Caco-2 (cell line): ENCODE measurements around the gene BMP7. TPM values are rescaled to one million over a fixed set of nuclear protein-coding genes. Genes with fewer than 3 reads are reported as not detected.

Source experiments
- BruUV-seq: library from RNA; stranded (reverse); fragments of 400-500 nt; replicated peaks from 2 replicates; lab custom pipeline; 2021; lab: Mats Ljungman, UMichigan
- CTCF ChIA-PET: fragments of 300-600 bp; sonication (Branson Sonifier 250); formaldehyde crosslinking; loops from one replicate; lab custom pipeline; 2022; ENCODE audit warnings: antibody characterized with exemption; lab: Charles Lee
- POLR2A ChIA-PET: fragments of 300-600 bp; sonication (Branson Sonifier 250); formaldehyde crosslinking; loops from one replicate; lab custom pipeline; 2022; ENCODE audit warnings: antibody characterized with exemption; lab: Charles Lee
- DNase-seq, 2 experiments: peaks; one replicate each; pipeline versions ENCODE4 v3.0.0 to v3.0.0-alpha.2; 2020 to 2022
- H3K27me3 ChIP-seq: replicated peaks from 2 replicates; pipeline ENCODE4 v1.6.0; 2011; ENCODE audit warnings: low read length; ENCODE audit not compliant: control insufficient read depth, insufficient read depth
- H3K36me3 ChIP-seq: 2 replicates; pipeline ENCODE4 v1.5.1; 2011; ENCODE audit warnings: low read length; ENCODE audit not compliant: control insufficient read depth, insufficient read depth
- H3K4me1 ChIP-seq: fragments of 250-450 bp; sonication (Bioruptor Pico); 2 replicates; pipeline ENCODE4 v1.5.1; 2020; ENCODE audit warnings: mild to moderate bottlenecking
- H3K4me3 ChIP-seq: 2 replicates; pipeline ENCODE4 v1.5.1; 2011; ENCODE audit warnings: low read depth, mild to moderate bottlenecking, control low read depth, low read length
- H3K9me3 ChIP-seq: fragments of 250-450 bp; sonication (Bioruptor Pico); 2 replicates; pipeline ENCODE4 v1.5.1; 2020; ENCODE audit warnings: mild to moderate bottlenecking, moderate library complexity
- H3K27ac Mint-ChIP-seq: one replicate; pipeline ENCODE4 v1.8.0; 2022; ENCODE audit warnings: mixed read lengths; ENCODE audit not compliant: unreplicated experiment
- H3K27me3 Mint-ChIP-seq: one replicate; pipeline ENCODE4 v1.8.0; 2022; ENCODE audit warnings: mixed read lengths; ENCODE audit not compliant: insufficient read depth, unreplicated experiment
- H3K36me3 Mint-ChIP-seq: one replicate; pipeline ENCODE4 v1.8.0; 2022; ENCODE audit warnings: mild to moderate bottlenecking, mixed read lengths; ENCODE audit not compliant: insufficient read depth, unreplicated experiment
- H3K4me1 Mint-ChIP-seq: one replicate; pipeline ENCODE4 v1.8.0; 2022; ENCODE audit warnings: low read depth, mixed read lengths; ENCODE audit not compliant: unreplicated experiment
- H3K4me3 Mint-ChIP-seq: one replicate; pipeline ENCODE4 v1.8.0; 2022; ENCODE audit warnings: mild to moderate bottlenecking, moderate library complexity, mixed read lengths; ENCODE audit not compliant: unreplicated experiment
- H3K9me3 Mint-ChIP-seq: one replicate; pipeline ENCODE4 v1.8.0; 2022; ENCODE audit warnings: mixed read lengths; ENCODE audit not compliant: unreplicated experiment
- intact Hi-C: fragments of 100-400 bp; cut with micrococcal nuclease; formaldehyde crosslinking; loops from one replicate; pipeline ENCODE4 v1.10.0; 2022; ENCODE audit not compliant: unreplicated experiment
- total RNA-seq: library from RNA; stranded (reverse); gene quantifications from 2 replicates; pipeline ENCODE4 v1.2.3, GENCODE V29; 2022
- TF ChIP-seq, protein P1 (sequence below), 2 experiments: fragments of 200-600 bp in 1 of 2; IDR thresholded peaks; 1 replicate in 1 of 2; 2 replicates in 1 of 2; pipeline versions ENCODE4 v1.5.1 to v1.8.0; 2011 to 2022; ENCODE audit warnings: antibody characterized with exemption in 1 of 2, control low read depth in 1 of 2, inconsistent platforms in 1 of 2, low read depth in 1 of 2, low read length in 1 of 2, mild to moderate bottlenecking in 1 of 2, moderate library complexity in 1 of 2; ENCODE audit not compliant: insufficient read depth in 1 of 2, severe bottlenecking in 1 of 2, unreplicated experiment in 1 of 2

The BMP7 gene
- total RNA-seq, 1 experiment from 2014 or later = 317 TPM

DNA sequence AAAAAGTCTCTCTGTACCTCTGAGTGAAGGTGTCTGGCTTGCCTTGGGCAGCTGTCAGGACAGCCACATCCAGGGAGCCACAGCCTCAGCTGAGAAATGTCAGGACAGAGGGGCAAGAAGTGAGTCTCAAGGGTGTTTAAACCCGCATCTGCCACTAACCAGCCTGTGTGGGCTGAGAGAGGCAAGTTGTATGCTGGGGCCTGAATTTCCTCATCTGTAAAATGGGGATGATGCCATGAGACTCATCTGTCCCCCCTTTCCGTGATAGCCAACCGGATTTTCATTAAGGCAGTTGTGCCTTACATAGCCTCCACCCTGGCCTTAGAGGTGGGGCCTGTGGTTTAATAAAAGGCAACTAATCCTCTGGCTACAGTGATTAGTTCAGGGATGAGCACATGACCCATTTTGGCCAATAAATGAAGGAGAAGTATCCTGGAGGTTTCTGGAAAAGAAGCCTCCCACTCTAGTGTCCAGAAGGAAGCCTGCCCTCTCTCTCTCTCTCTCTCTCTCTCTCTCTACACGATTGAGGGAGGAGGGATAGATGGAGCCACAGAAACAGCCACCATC, 79.3 kb downstream of the BMP7 start:
- DNase-seq = no peak
- Histone ChIP-seq H3K4me1 (no peaks in the 10 kb centered on the region), H3K36me3 (peaks cover 2% of the 10 kb centered on the region; the same call in 1 of the 2 replicates), H3K4me3 (no peak overlapping the region), H3K27me3 (no peaks in the 10 kb centered on the region), H3K9me3 (no peaks in the 10 kb centered on the region)
- no peak overlapping the region for H3K27ac Mint-ChIP-seq
- peaks cover 13% of the 10 kb centered on the region for H3K4me1 Mint-ChIP-seq
- ChIA-PET POLR2A (no interaction called here), CTCF (interaction anchor here (0.7 kb wide), 1 partner anchor 157 kb away, joined by 3 read pairs; no protein-coding TSS in a partner anchor)
- peaks cover 83% of the 10 kb centered on the region for H3K36me3 Mint-ChIP-seq
- TF ChIP-seq, protein P1, sequence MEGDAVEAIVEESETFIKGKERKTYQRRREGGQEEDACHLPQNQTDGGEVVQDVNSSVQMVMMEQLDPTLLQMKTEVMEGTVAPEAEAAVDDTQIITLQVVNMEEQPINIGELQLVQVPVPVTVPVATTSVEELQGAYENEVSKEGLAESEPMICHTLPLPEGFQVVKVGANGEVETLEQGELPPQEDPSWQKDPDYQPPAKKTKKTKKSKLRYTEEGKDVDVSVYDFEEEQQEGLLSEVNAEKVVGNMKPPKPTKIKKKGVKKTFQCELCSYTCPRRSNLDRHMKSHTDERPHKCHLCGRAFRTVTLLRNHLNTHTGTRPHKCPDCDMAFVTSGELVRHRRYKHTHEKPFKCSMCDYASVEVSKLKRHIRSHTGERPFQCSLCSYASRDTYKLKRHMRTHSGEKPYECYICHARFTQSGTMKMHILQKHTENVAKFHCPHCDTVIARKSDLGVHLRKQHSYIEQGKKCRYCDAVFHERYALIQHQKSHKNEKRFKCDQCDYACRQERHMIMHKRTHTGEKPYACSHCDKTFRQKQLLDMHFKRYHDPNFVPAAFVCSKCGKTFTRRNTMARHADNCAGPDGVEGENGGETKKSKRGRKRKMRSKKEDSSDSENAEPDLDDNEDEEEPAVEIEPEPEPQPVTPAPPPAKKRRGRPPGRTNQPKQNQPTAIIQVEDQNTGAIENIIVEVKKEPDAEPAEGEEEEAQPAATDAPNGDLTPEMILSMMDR (IDR thresholded peaks at IDR 0.05; ENCODE audit: insufficient read depth in 1 of 2, low read depth in 1 of 2, low read length in 1 of 2, severe bottlenecking in 1 of 2, unreplicated experiment in 1 of 2) = no peak
- H3K9me3 Mint-ChIP-seq = peaks cover 10% of the 10 kb centered on the region
- no peaks in the 10 kb centered on the region for H3K27me3 Mint-ChIP-seq
- intact Hi-C loops = no loop called here
- H3K4me3 Mint-ChIP-seq = no peak overlapping the region
- no TSS peak for BruUV-seq

DNA sequence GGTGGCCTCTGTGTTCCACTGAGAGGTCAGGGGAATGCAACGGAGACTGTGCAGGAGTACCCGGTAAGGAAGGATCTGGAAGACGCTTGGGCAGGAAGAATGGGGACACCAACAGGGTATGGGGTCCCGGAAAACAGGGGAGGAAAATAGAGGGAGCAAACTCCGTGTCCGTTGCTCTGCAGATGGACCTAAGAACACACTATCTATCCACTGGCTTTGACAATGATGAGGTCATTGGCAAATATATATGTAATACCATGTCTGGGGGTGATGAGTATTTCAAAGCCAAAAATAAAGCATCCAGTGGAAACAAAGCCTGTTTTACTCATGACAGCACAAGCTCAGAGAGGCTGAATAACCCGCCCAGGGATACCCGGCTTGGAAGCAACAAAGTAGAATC, 80.2 kb downstream of the BMP7 start:
- BruUV-seq = no TSS peak
- intact Hi-C loops = no loop called here
- POLR2A ChIA-PET = no interaction called here

DNA sequence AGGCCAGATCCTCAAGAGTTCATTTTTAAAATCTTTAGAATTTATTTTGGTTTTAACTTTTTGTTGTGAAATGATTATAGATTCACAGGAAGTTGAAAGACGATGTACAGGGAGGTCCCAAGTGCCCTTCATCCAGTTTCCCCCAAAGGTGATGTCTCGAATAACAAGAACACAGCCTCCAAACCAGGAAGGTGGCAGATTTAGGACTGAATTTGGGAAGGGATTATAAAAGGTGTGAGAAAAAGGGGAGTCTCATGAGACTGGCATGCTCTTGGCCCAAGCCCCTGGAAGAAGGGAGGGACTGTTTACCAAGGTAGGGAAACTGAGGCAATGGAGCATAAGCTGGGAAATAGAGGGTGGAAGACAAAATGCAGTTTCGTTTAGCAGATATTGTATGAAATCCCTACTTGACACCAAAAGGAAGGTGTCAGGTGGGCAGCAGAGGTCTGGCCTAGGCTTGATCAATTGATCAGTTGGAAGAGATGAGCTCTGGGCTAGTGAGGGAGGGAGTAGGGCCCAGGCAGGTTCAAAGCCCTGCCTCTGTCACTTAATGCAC, 81.2 kb downstream of the BMP7 start:
- Mint-ChIP-seq H3K9me3 (peaks cover 10% of the 10 kb centered on the region), H3K4me3 (no peak overlapping the region), H3K36me3 (peaks cover 88% of the 10 kb centered on the region), H3K4me1 (peaks cover 6% of the 10 kb centered on the region), H3K27ac (no peak overlapping the region), H3K27me3 (no peaks in the 10 kb centered on the region)
- Histone ChIP-seq H3K4me1 (no peaks in the 10 kb centered on the region), H3K36me3 (peaks cover 2% of the 10 kb centered on the region; the same call in 1 of the 2 replicates), H3K27me3 (no peaks in the 10 kb centered on the region), H3K4me3 (no peak overlapping the region), H3K9me3 (no peaks in the 10 kb centered on the region)
- TF ChIP-seq, protein P1 (IDR thresholded peaks at IDR 0.05; ENCODE audit: insufficient read depth in 1 of 2, low read depth in 1 of 2, low read length in 1 of 2, severe bottlenecking in 1 of 2, unreplicated experiment in 1 of 2) = no peak
- DNase-seq = no peak
- intact Hi-C loops = no loop called here
- ChIA-PET CTCF (no interaction called here), POLR2A (no interaction called here)
- no TSS peak for BruUV-seq

More for the DNA sequence above, 80.2 kb downstream of the BMP7 start:
- TF ChIP-seq, protein P1 (IDR thresholded peaks at IDR 0.05; ENCODE audit: insufficient read depth in 1 of 2, low read depth in 1 of 2, low read length in 1 of 2, severe bottlenecking in 1 of 2, unreplicated experiment in 1 of 2) = no peak
- H3K36me3 ChIP-seq = peaks cover 2% of the 10 kb centered on the region; the same call in 1 of the 2 replicates
- Mint-ChIP-seq H3K4me3 (no peak overlapping the region), H3K9me3 (peaks cover 10% of the 10 kb centered on the region), H3K36me3 (peaks cover 89% of the 10 kb centered on the region), H3K27me3 (no peaks in the 10 kb centered on the region), H3K27ac (no peak overlapping the region), H3K4me1 (peaks cover 12% of the 10 kb centered on the region)
- H3K9me3 ChIP-seq = no peaks in the 10 kb centered on the region
- H3K4me1 ChIP-seq = no peaks in the 10 kb centered on the region
- CTCF ChIA-PET = no interaction called here
- DNase-seq = no peak
- no peak overlapping the region for H3K4me3 ChIP-seq
- no peaks in the 10 kb centered on the region for H3K27me3 ChIP-seq
